HepG2 (cell line): ENCODE results near the gene FAM234B. TPM values are rescaled to one million over a fixed set of nuclear protein-coding genes. Genes with fewer than 3 reads are reported as not detected.

Experiments used
- ATAC-seq: fragments of 200-7000 bp; cut with Tn5 transposase; 3 replicates; pipeline ENCODE4 v1.9.1; 2020; ENCODE audit warnings: mild to moderate bottlenecking, moderate library complexity
- BruUV-seq: library from RNA; stranded (reverse); fragments of 400-500 nt; replicated peaks from 2 replicates; lab custom pipeline; 2021; lab: Mats Ljungman, UMichigan
- CTCF ChIA-PET: fragments of 300-600 bp; formaldehyde crosslinking; extraction: SDS; loops from one replicate; lab custom pipeline; 2021; ENCODE audit warnings: low total read pairs, inconsistent platforms, low intra/inter-chr PET ratio; lab: Yijun Ruan, JAX
- POLR2A ChIA-PET: fragments of 350-600 bp; sonication (Branson Sonifier 250); formaldehyde crosslinking; loops from one replicate; lab custom pipeline; 2020; ENCODE audit warnings: antibody characterized with exemption, inconsistent platforms; lab: Yijun Ruan, JAX
- DNase-seq: peaks from one replicate; pipeline ENCODE4 v3.0.0-alpha.2; 2015; ENCODE audit warnings: low spot score
- FAIRE-seq: peaks from 3 replicates; lab custom pipeline; 2011; peaks lifted over from hg19 to GRCh38; lab: Jason Lieb, UNC
- H2AFZ ChIP-seq: one replicate; pipeline ENCODE4 v1.6.1; 2011; ENCODE audit warnings: low read length, inconsistent platforms
- H3K27ac ChIP-seq: fragments of 300-600 bp; 3 replicates; pipeline ENCODE4 v1.8.0; 2011; ENCODE audit warnings: mixed run types, mild to moderate bottlenecking, mixed read lengths, low read length, inconsistent platforms; ENCODE audit not compliant: insufficient read depth; ENCODE audit errors: extremely low read length
- H3K27me3 ChIP-seq, 2 experiments: fragments of 200-600 bp in 1 of 2; 2 replicates in 1 of 2; 3 replicates in 1 of 2; pipeline versions ENCODE4 v1.6.0 to v1.8.0; 2011; ENCODE audit warnings: low read length in 2 of 2, mild to moderate bottlenecking in 2 of 2, moderate library complexity in 2 of 2, inconsistent platforms in 1 of 2; ENCODE audit not compliant: insufficient read depth in 2 of 2, control insufficient read depth in 1 of 2
- H3K36me3 ChIP-seq, 2 experiments: fragments of 200-600 bp in 1 of 2; replicated peaks in 1 of 2; 2 replicates in 1 of 2; 3 replicates in 1 of 2; pipeline versions ENCODE4 v1.5.1 to v1.8.0; 2011; ENCODE audit warnings: low read length in 2 of 2, inconsistent platforms in 1 of 2; ENCODE audit not compliant: insufficient read depth in 2 of 2, control insufficient read depth in 1 of 2
- H3K4me1 ChIP-seq: 2 replicates; pipeline ENCODE4 v1.5.1; 2012; ENCODE audit warnings: low read length, inconsistent platforms; ENCODE audit not compliant: insufficient read depth
- H3K4me2 ChIP-seq: 2 replicates; pipeline ENCODE4 v1.6.0; 2011; ENCODE audit warnings: low read depth, low read length, inconsistent platforms
- H3K4me3 ChIP-seq, 3 experiments: fragments of 200-600 bp in 1 of 3; sonication (generic), shearing (Covaris generic) in 1 of 3; replicated peaks in 1 of 3; 2 replicates each; pipeline ENCODE4 v1.5.1; 2011 to 2016; ENCODE audit warnings: low read length in 3 of 3, inconsistent platforms in 2 of 3, low read depth in 2 of 3, mild to moderate bottlenecking in 2 of 3, control low read depth in 1 of 3, mixed read lengths in 1 of 3; ENCODE audit not compliant: insufficient read depth in 1 of 3
- H3K79me2 ChIP-seq: one replicate; pipeline ENCODE4 v1.6.1; 2011; ENCODE audit warnings: low read length, inconsistent platforms; ENCODE audit not compliant: insufficient read depth
- H3K9ac ChIP-seq: 2 replicates; pipeline ENCODE4 v1.6.0; 2011; ENCODE audit warnings: mild to moderate bottlenecking, low read depth, low read length, inconsistent platforms; ENCODE audit not compliant: insufficient read depth
- H3K9me3 ChIP-seq: 2 replicates; pipeline ENCODE4 v1.5.1; 2012; ENCODE audit warnings: mild to moderate bottlenecking, low read length
- H4K20me1 ChIP-seq: 2 replicates; pipeline ENCODE4 v1.6.0; 2011; ENCODE audit warnings: inconsistent platforms, mild to moderate bottlenecking, low read length, moderate library complexity; ENCODE audit not compliant: insufficient read depth
- ATF7 ChIP-seq, 2 experiments: fragments of 450-650 bp in 1 of 2; sonication (generic) in 1 of 2; formaldehyde crosslinking in 1 of 2; IDR thresholded peaks; 2 replicates each; pipeline versions ENCODE4 v1.4.0 to v1.6.1; 2016 to 2020; ENCODE audit warnings: antibody characterized with exemption in 1 of 2, mild to moderate bottlenecking in 1 of 2, missing genetic modification reagents in 1 of 2
- CENPX ChIP-seq: sonication (generic); formaldehyde crosslinking; IDR thresholded peaks from 2 replicates; pipeline ENCODE4 v1.9.0; 2021; ENCODE audit warnings: mild to moderate bottlenecking, missing genetic modification reagents, moderate library complexity
- ETV5 ChIP-seq: IDR thresholded peaks from 2 replicates; pipeline ENCODE4 v1.6.1; 2018; ENCODE audit warnings: missing biosample characterization, missing genetic modification reagents, inconsistent platforms, borderline replicate concordance
- FOXP4 ChIP-seq: sonication (generic); formaldehyde crosslinking; IDR thresholded peaks from 2 replicates; pipeline ENCODE4 v1.4.0; 2020; ENCODE audit warnings: missing genetic modification reagents
- MTA3 ChIP-seq: sonication (generic); formaldehyde crosslinking; IDR thresholded peaks from 2 replicates; pipeline ENCODE4 v1.4.0; 2020; ENCODE audit warnings: missing genetic modification reagents
- MXI1 ChIP-seq: IDR thresholded peaks from 3 replicates; pipeline ENCODE4 v1.6.1; 2012; ENCODE audit warnings: low read depth, low read length, inconsistent platforms, borderline replicate concordance
- NFYB ChIP-seq: sonication (generic); formaldehyde crosslinking; IDR thresholded peaks from 2 replicates; pipeline ENCODE4 v1.4.0; 2020; ENCODE audit warnings: missing genetic modification reagents
- SRSF4 ChIP-seq: fragments of 200-400 bp; formaldehyde crosslinking; IDR thresholded peaks from one replicate; pipeline ENCODE4 v1.6.1; 2018; ENCODE audit warnings: mild to moderate bottlenecking, low read depth, low read length, moderate library complexity; ENCODE audit not compliant: poor library complexity, severe bottlenecking
- THAP9 ChIP-seq: sonication (generic); formaldehyde crosslinking; IDR thresholded peaks from 2 replicates; pipeline ENCODE4; 2020; ENCODE audit warnings: missing genetic modification reagents, mild to moderate bottlenecking, borderline replicate concordance
- ZC3H13 ChIP-seq: sonication (generic); formaldehyde crosslinking; IDR thresholded peaks from 2 replicates; pipeline ENCODE4 v1.8.1; 2023; ENCODE audit warnings: mild to moderate bottlenecking, missing genetic modification reagents, moderate library complexity
- WGBS: methylation state at CpG from one replicate; pipeline ENCODE4 v1.1.6; 2017; ENCODE audit warnings: low lambda C conversion rate; 5-methylcytosine and 5-hydroxymethylcytosine counted together
- in situ Hi-C: cut with HindIII; loops from 2 replicates; pipeline ENCODE4 v1.10.0; 2017; ENCODE audit warnings: low pct_unique_long_range_greater_than_20kb; ENCODE audit not compliant: extremely low pct_ligation_motif_present
- intact Hi-C: fragments of 100-400 bp; cut with micrococcal nuclease; formaldehyde crosslinking; loops from one replicate; pipeline ENCODE4 v1.10.0; 2022; ENCODE audit not compliant: unreplicated experiment
- polyA plus RNA-seq, 8 experiments: library from polyadenylated mRNA; depleted of rRNA in 3 of 8; stranded (reverse) in 7 of 8; unstranded in 1 of 8; fragments of >200 nt; fragmentation: Illumina TruSeq in 4 of 8; extraction: Trizol in 4 of 8; gene quantifications; 2 replicates each; pipeline versions ENCODE4 v1.2.1 to v1.2.3, GENCODE V29; 2011 to 2016; ENCODE audit warnings: low read depth in 4 of 8, missing spikeins in 1 of 8, mixed read lengths in 1 of 8; ENCODE audit not compliant: insufficient read depth in 1 of 8
- total RNA-seq, 5 experiments: library from RNA; depleted of rRNA; stranded (reverse); fragments of >200 nt; fragmentation: Illumina TruSeq; extraction: Trizol; gene quantifications; 2 replicates each; pipeline ENCODE4 v1.2.3, GENCODE V29; 2016; ENCODE audit warnings: low read depth in 1 of 5

The FAM234B gene
- total and polyA plus RNA-seq, 2 of the 13 experiments (the other 11 are each of a cell fraction or from before 2014, with no cell fraction given), result 7.8 to 13.8 TPM

GRCh38 chr12:12995088-12995487, 49.1 kb upstream of the FAM234B start:
- Histone ChIP-seq H3K36me3 (peaks cover 0 to 5% of the 10 kb centered on the region in 2 experiments; a peak in 1 of 5 replicates), H3K27ac (no peak overlapping the region), H4K20me1 (peaks cover 4% of the 10 kb centered on the region; the same call in 1 of the 2 replicates), H3K27me3 (no peaks in the 10 kb centered on the region; a peak in 1 of 5 replicates), H3K4me2 (no peak overlapping the region), H2AFZ (no peak overlapping the region), H3K9me3 (no peaks in the 10 kb centered on the region), H3K4me1 (peaks cover 29% of the 10 kb centered on the region), H3K4me3 (no peak overlapping the region), H3K79me2 (peaks cover 6% of the 10 kb centered on the region), H3K9ac (no peak overlapping the region)
- no peak for DNase-seq
- BruUV-seq, result no TSS peak
- ChIA-PET CTCF (no interaction called here), POLR2A (no interaction called here)
- no peak for FAIRE-seq
- no peak for ATAC-seq
- TF ChIP-seq ETV5 (CRISPR knock-in tag), result no peak
- no peak for TF ChIP-seq SRSF4
- in situ Hi-C loops, result no loop called here
- intact Hi-C loops, result no loop called here
- 100% methylated on average over 3 of the region's 3 CpGs for WGBS

- H2AFZ ChIP-seq, result no peak overlapping the region
- POLR2A ChIA-PET, result no interaction called here
- in situ Hi-C loops (no loop called here), intact Hi-C loops (no loop called here)
- H4K20me1 ChIP-seq, result peaks cover 4% of the 10 kb centered on the region; the same call in 1 of the 2 replicates
- H3K9ac ChIP-seq, result no peak overlapping the region
- no peaks in the 10 kb centered on the region; a peak in 1 of 5 replicates for H3K27me3 ChIP-seq
- H3K9me3 ChIP-seq, result no peaks in the 10 kb centered on the region
- BruUV-seq, result no TSS peak
- no peak overlapping the region for H3K4me2 ChIP-seq
- no peak for FAIRE-seq
- peaks cover 29% of the 10 kb centered on the region for H3K4me1 ChIP-seq
- H3K36me3 ChIP-seq, result peaks cover 0 to 5% of the 10 kb centered on the region in 2 experiments; a peak in 1 of 5 replicates
- peaks cover 6% of the 10 kb centered on the region for H3K79me2 ChIP-seq
- 98% methylated on average over 3 of the region's 3 CpGs for WGBS
- no peak for DNase-seq
- CTCF ChIA-PET, result no interaction called here
- H3K27ac ChIP-seq, result no peak overlapping the region
- no peak overlapping the region for H3K4me3 ChIP-seq
- ATAC-seq, result no peak
- TF ChIP-seq MTA3 (CRISPR knock-in tag), result no peak
- no peak for TF ChIP-seq ATF7 (IDR thresholded peaks at IDR 0.05)
- TF ChIP-seq ATF7 (CRISPR knock-in tag; IDR thresholded peaks at IDR 0.05), result no peak
- TF ChIP-seq THAP9 (CRISPR knock-in tag), result no peak
- no peak for TF ChIP-seq ZC3H13
- no peak for TF ChIP-seq MXI1
- TF ChIP-seq FOXP4 (CRISPR knock-in tag), result no peak
- TF ChIP-seq CENPX, result no peak
- TF ChIP-seq NFYB (CRISPR knock-in tag), result no peak
Measured at GRCh38 chr12:12996209-12996608, 48.0 kb upstream of the FAM234B start.
